ENCODE results near the gene MRPS11. TPM values are rescaled to one million over a fixed set of nuclear protein-coding genes. Genes with fewer than 3 reads are reported as not detected.
A peak's percentile ranks its signal among the peaks of the same experiment; 100 is the strongest.

Gene MRPS11
- 44.0 and 45.2 TPM in 2 replicates for total RNA-seq (ENCODE audit: low replicate concordance)
- long read RNA-seq, transcript MRPS11-201 (6 exons, 3,644 nt), result major isoform, 29 of 55 reads
- long read RNA-seq, partial matches to known transcripts, result 1 of 55 reads
- long read RNA-seq, other reads (novel, unspliced or antisense), result 22 of 55 reads

GRCh38 chr15:88467073-88467934, at the start of gene MRPS11, which contains the start of gene MRPL46:
Gene MRPS11 (plus strand): TSS chr15:88467708. CDS start chr15:88467718, 10 bp downstream.
Gene MRPL46 (minus strand): TSS chr15:88467388. CDS start chr15:88467377, 11 bp downstream.
- DNase-seq (ENCODE audit: extremely low spot score, unreplicated experiment), result peak; percentile 90
- Mint-ChIP-seq H3K4me1 (ENCODE audit: unreplicated experiment) (peaks cover 15% of the 10 kb centered on the region), H3K27me3 (no peaks in the 10 kb centered on the region), H3K27ac (peak within 1 kb of the TSS; percentile 97), H3K9me3 (no peaks in the 10 kb centered on the region), H3K4me3 (peak within 1 kb of the TSS; percentile 94), H3K36me3 (peaks cover 3% of the 10 kb centered on the region)
- TF ChIP-seq CTCF (conservative IDR thresholded peaks at IDR 0.05), result no peak

GRCh38 chr15:88419830-88420229, 47.7 kb upstream of the MRPS11 start:
- no peak overlapping the region for H3K4me3 Mint-ChIP-seq
- DNase-seq (ENCODE audit: extremely low spot score, unreplicated experiment), result no peak
- no peaks in the 10 kb centered on the region for H3K9me3 Mint-ChIP-seq
- no peak overlapping the region for H3K27ac Mint-ChIP-seq
- peaks cover 46% of the 10 kb centered on the region for H3K27me3 Mint-ChIP-seq
- no peaks in the 10 kb centered on the region for H3K36me3 Mint-ChIP-seq
- no peaks in the 10 kb centered on the region for H3K4me1 Mint-ChIP-seq (ENCODE audit: unreplicated experiment)
- TF ChIP-seq CTCF (conservative IDR thresholded peaks at IDR 0.05), result no peak

GRCh38 chr15:88423331-88423730, 44.2 kb upstream of the MRPS11 start:
- H3K36me3 Mint-ChIP-seq, result no peaks in the 10 kb centered on the region
- DNase-seq (ENCODE audit: extremely low spot score, unreplicated experiment), result no peak
- no peak overlapping the region for H3K27ac Mint-ChIP-seq
- no peak overlapping the region for H3K4me3 Mint-ChIP-seq
- H3K4me1 Mint-ChIP-seq (ENCODE audit: unreplicated experiment), result no peaks in the 10 kb centered on the region
- H3K9me3 Mint-ChIP-seq, result no peaks in the 10 kb centered on the region
- peaks cover 58% of the 10 kb centered on the region for H3K27me3 Mint-ChIP-seq
- no peak for TF ChIP-seq CTCF (conservative IDR thresholded peaks at IDR 0.05)

GRCh38 chr15:88426304-88426703, 41.2 kb upstream of the MRPS11 start:
- H3K27me3 Mint-ChIP-seq, result peaks cover 53% of the 10 kb centered on the region
- no peaks in the 10 kb centered on the region for H3K4me1 Mint-ChIP-seq (ENCODE audit: unreplicated experiment)

GRCh38 chr15:88428053-88428452, 39.5 kb upstream of the MRPS11 start:
- H3K36me3 Mint-ChIP-seq, result no peaks in the 10 kb centered on the region
- DNase-seq (ENCODE audit: extremely low spot score, unreplicated experiment), result peak; percentile 29
- no peak overlapping the region for H3K27ac Mint-ChIP-seq
- no peaks in the 10 kb centered on the region for H3K9me3 Mint-ChIP-seq
- no peaks in the 10 kb centered on the region for H3K4me1 Mint-ChIP-seq (ENCODE audit: unreplicated experiment)
- no peak overlapping the region for H3K4me3 Mint-ChIP-seq
- peaks cover 58% of the 10 kb centered on the region for H3K27me3 Mint-ChIP-seq
- no peak for TF ChIP-seq CTCF (conservative IDR thresholded peaks at IDR 0.05)

More at GRCh38 chr15:88426304-88426703, 41.2 kb upstream of the MRPS11 start:
- TF ChIP-seq CTCF (conservative IDR thresholded peaks at IDR 0.05), result no peak
- Mint-ChIP-seq H3K36me3 (no peaks in the 10 kb centered on the region), H3K4me3 (no peak overlapping the region), H3K9me3 (no peaks in the 10 kb centered on the region), H3K27ac (no peak overlapping the region)
- no peak for DNase-seq (ENCODE audit: extremely low spot score, unreplicated experiment)

Measured in type B pancreatic cell (in vitro differentiated cells).